GM12878 (cell line): ENCODE results near the gene STRA6. TPM values are rescaled to one million over a fixed set of nuclear protein-coding genes. Genes with fewer than 3 reads are reported as not detected.
A peak's percentile ranks its signal among the peaks of the same experiment; 100 is the strongest.

Experiments used
- ATAC-seq: fragments of 200-7000 bp; cut with Tn5 transposase; 3 replicates; pipeline ENCODE4 v1.9.1; 2020; ENCODE audit warnings: mild to moderate bottlenecking, moderate library complexity
- BruUV-seq: library from RNA; stranded (reverse); fragments of 400-500 nt; replicated peaks from 2 replicates; lab custom pipeline; 2021; lab: Mats Ljungman, UMichigan
- CTCF ChIA-PET: fragments of 300-600 bp; sonication (Branson Sonifier 250); formaldehyde crosslinking; extraction: SDS; loops from one replicate; lab custom pipeline; 2021; ENCODE audit warnings: inconsistent platforms; lab: Yijun Ruan, JAX
- POLR2A ChIA-PET: fragments of 350-600 bp; formaldehyde crosslinking; extraction: SDS; loops from one replicate; lab custom pipeline; 2021; ENCODE audit warnings: inconsistent platforms; lab: Charles Lee
- RAD21 ChIA-PET: fragments of 300-600 bp; sonication (Branson Sonifier 250); formaldehyde crosslinking; loops from one replicate; lab custom pipeline; 2023; ENCODE audit warnings: antibody characterized with exemption; ENCODE audit not compliant: unreplicated experiment; lab: Charles Lee
- SMC1A ChIA-PET: fragments of 300-600 bp; sonication (Branson Sonifier 250); formaldehyde crosslinking; loops from one replicate; lab custom pipeline; 2023; ENCODE audit not compliant: unreplicated experiment, uncharacterized antibody; lab: Charles Lee
- DNase-seq: peaks from one replicate; pipeline ENCODE4 v3.0.0-alpha.2; 2011; ENCODE audit warnings: low read depth, low spot score
- FAIRE-seq: peaks from 3 replicates; lab custom pipeline; 2011; peaks lifted over from hg19 to GRCh38; lab: Jason Lieb, UNC
- H2AFZ ChIP-seq: 2 replicates; pipeline ENCODE4 v1.6.0; 2011; ENCODE audit warnings: low read depth, low read length, control low read depth; ENCODE audit not compliant: control insufficient read depth
- H3K27ac ChIP-seq: 2 replicates; pipeline ENCODE4 v1.5.1; 2011; ENCODE audit warnings: control low read depth; ENCODE audit not compliant: control insufficient read depth, insufficient read depth
- H3K27me3 ChIP-seq, 2 experiments: replicated peaks in 1 of 2; 2 replicates each; pipeline versions ENCODE4 v1.6.0 to v1.6.1; 2011; ENCODE audit warnings: low read length in 1 of 2; ENCODE audit not compliant: control insufficient read depth in 2 of 2, insufficient read depth in 2 of 2
- H3K36me3 ChIP-seq, 2 experiments: 2 replicates each; pipeline ENCODE4 v1.5.1; 2011; ENCODE audit warnings: low read length in 1 of 2; ENCODE audit not compliant: control insufficient read depth in 2 of 2, insufficient read depth in 2 of 2
- H3K4me1 ChIP-seq: 2 replicates; pipeline ENCODE4 v1.6.1; 2011; ENCODE audit warnings: mild to moderate bottlenecking, low read length, moderate library complexity, mixed read lengths; ENCODE audit not compliant: control insufficient read depth, insufficient read depth
- H3K4me2 ChIP-seq: 2 replicates; pipeline ENCODE4 v1.6.0; 2011; ENCODE audit warnings: control low read depth; ENCODE audit not compliant: control insufficient read depth, insufficient read depth
- H3K4me3 ChIP-seq: fragments of 200-600 bp; sonication (generic); 2 replicates; pipeline ENCODE4 v1.5.1; 2016
- H3K79me2 ChIP-seq: 2 replicates; pipeline ENCODE4 v1.6.0; 2011; ENCODE audit warnings: low read length; ENCODE audit not compliant: control insufficient read depth, insufficient read depth
- H3K9ac ChIP-seq: 2 replicates; pipeline ENCODE4 v1.8.0; 2011; ENCODE audit warnings: low read length, control low read depth, mixed read lengths; ENCODE audit not compliant: control insufficient read depth, insufficient read depth
- H3K9me3 ChIP-seq: replicated peaks from 3 replicates; pipeline ENCODE4 v1.5.1; 2011; ENCODE audit warnings: mild to moderate bottlenecking, low read length; ENCODE audit not compliant: control insufficient read depth, insufficient read depth
- H4K20me1 ChIP-seq: 2 replicates; pipeline ENCODE4 v1.6.0; 2011; ENCODE audit not compliant: control insufficient read depth, insufficient read depth
- HCFC1 ChIP-seq: fragments of 150-350 bp; IDR thresholded peaks from 2 replicates; pipeline ENCODE4 v1.6.1; 2014; ENCODE audit warnings: low read length
- IKZF2 ChIP-seq, 2 experiments: fragments of 450-650 bp; IDR thresholded peaks; 2 replicates each; pipeline ENCODE4 v1.6.1; 2017; ENCODE audit warnings: mild to moderate bottlenecking in 2 of 2, moderate library complexity in 2 of 2
- KLF5 ChIP-seq: fragments of 450-650 bp; IDR thresholded peaks from 2 replicates; pipeline ENCODE4 v1.6.1; 2014; ENCODE audit warnings: mild to moderate bottlenecking; ENCODE audit not compliant: partially characterized antibody
- MYC ChIP-seq: IDR thresholded peaks from 2 replicates; pipeline ENCODE4 v1.6.1; 2011; ENCODE audit warnings: mild to moderate bottlenecking, low read length, moderate library complexity, inconsistent platforms; ENCODE audit not compliant: insufficient read depth, insufficient replicate concordance, insufficient read length, severe bottlenecking
- PBX3 ChIP-seq: IDR thresholded peaks from 2 replicates; pipeline ENCODE4 v1.6.1; 2011; ENCODE audit warnings: mild to moderate bottlenecking, low read depth, low read length, moderate library complexity; ENCODE audit not compliant: insufficient replicate concordance
- REST ChIP-seq: IDR thresholded peaks from 2 replicates; pipeline ENCODE4 v1.6.1; 2012; ENCODE audit warnings: mild to moderate bottlenecking, low read depth, low read length
- SPI1 ChIP-seq: IDR thresholded peaks from 2 replicates; pipeline ENCODE4 v1.6.1; 2011; ENCODE audit warnings: low read depth, mild to moderate bottlenecking, low read length, moderate library complexity, borderline replicate concordance; ENCODE audit not compliant: insufficient read depth
- TARDBP ChIP-seq: IDR thresholded peaks from 2 replicates; pipeline ENCODE4 v1.6.1; 2016; ENCODE audit warnings: borderline replicate concordance
- TCF3 ChIP-seq: IDR thresholded peaks from 2 replicates; pipeline ENCODE4 v1.6.1; 2012; ENCODE audit warnings: low read depth, mild to moderate bottlenecking, low read length, borderline replicate concordance; ENCODE audit not compliant: insufficient read depth
- ZNF24 ChIP-seq: fragments of 450-650 bp; IDR thresholded peaks from 2 replicates; pipeline ENCODE4 v1.6.1; 2017; ENCODE audit warnings: antibody characterized with exemption, mild to moderate bottlenecking
- WGBS: methylation state at CpG from one replicate; pipeline ENCODE4 v1.1.6; 2016; ENCODE audit warnings: low lambda C conversion rate; ENCODE audit not compliant: insufficient replicate concordance, insufficient coverage; ENCODE audit errors: missing lambda C conversion rate; 5-methylcytosine and 5-hydroxymethylcytosine counted together
- in situ Hi-C: fragments of 300-500 bp; cut with MboI; formaldehyde crosslinking; loops from 9 replicates; pipeline ENCODE4 v1.14.3; 2018; ENCODE audit warnings: mixed read lengths
- intact Hi-C: fragments of 100-400 bp; cut with micrococcal nuclease; formaldehyde crosslinking; loops from one replicate; pipeline ENCODE4 v1.14.2; 2022; ENCODE audit not compliant: unreplicated experiment
- polyA plus RNA-seq, 11 experiments: library from polyadenylated mRNA; depleted of rRNA in 4 of 11; unstranded in 6 of 11; stranded (reverse) in 5 of 11; fragments of >200 nt; fragmentation: Nextera tagmentation in 4 of 11; fragmentation: Illumina TruSeq in 1 of 11; extraction: Ambion mirVana in 4 of 11; extraction: Trizol in 1 of 11; gene quantifications; 1 replicate in 1 of 11; 2 replicates in 10 of 11; pipeline versions ENCODE4 v1.2.1 to v1.2.3, GENCODE V29; 2011 to 2016; ENCODE audit warnings: inconsistent platforms in 2 of 11, missing spikeins in 2 of 11, low read depth in 1 of 11
- total RNA-seq, 4 experiments: library from RNA; depleted of rRNA in 3 of 4; stranded (reverse); fragments of >200 nt in 3 of 4; fragmentation: Illumina TruSeq in 1 of 4; extraction: Trizol in 1 of 4; gene quantifications; 2 replicates each; pipeline versions ENCODE4 v1.2.1 to v1.2.3, GENCODE V29; 2013 to 2021

STRA6 gene
- total and polyA plus RNA-seq, 10 of the 15 experiments (the other 5 are each of a cell fraction or from before 2014, with no cell fraction given) = 0.31 to 10.8 (median 5.8) TPM

DNA sequence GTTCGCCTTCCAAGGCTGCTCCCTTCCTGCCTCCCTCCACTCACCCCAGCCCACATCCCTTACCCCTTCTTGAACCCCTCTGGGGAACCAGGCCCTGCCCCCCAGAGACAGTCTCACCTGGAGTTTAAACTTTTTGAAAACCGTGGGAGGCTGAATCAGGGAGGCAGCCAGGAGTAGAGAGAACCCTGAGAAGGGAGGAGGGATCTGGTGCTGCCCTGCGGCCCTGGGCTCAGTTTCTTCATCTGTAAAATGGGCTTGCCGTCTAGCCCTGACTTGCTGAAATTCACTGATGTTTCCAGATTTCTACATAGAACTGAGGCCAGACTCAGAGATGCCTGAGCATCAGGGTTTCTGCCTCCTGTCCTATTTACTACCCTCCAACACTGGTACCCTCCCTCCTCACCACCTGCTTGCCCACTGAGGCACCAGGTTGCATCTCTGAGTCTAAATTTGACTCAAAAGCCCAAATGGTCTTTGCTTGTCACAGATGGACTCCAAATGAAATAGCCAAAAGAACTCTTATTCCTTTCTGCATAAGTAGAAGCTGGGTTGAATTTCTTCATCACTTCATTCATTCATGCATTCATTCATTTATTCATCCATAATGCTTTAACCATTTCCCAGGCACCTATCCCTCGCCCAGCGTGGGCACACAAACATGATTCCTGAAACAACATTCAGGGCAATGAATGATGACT, 11.9 kb upstream of the STRA6 start:
- Histone ChIP-seq H3K4me3 (no peak overlapping the region), H3K4me1 (peaks cover 38% of the 10 kb centered on the region), H3K4me2 (no peak overlapping the region), H3K27ac (no peak overlapping the region), H3K36me3 (no peaks in the 10 kb centered on the region), H4K20me1 (no peaks in the 10 kb centered on the region), H2AFZ (no peak overlapping the region), H3K27me3 (no peaks in the 10 kb centered on the region), H3K9me3 (no peaks in the 10 kb centered on the region), H3K9ac (no peak overlapping the region), H3K79me2 (no peaks in the 10 kb centered on the region)
- ChIA-PET CTCF (no interaction called here), SMC1A (no interaction called here), RAD21 (no interaction called here), POLR2A (no interaction called here)
- no TSS peak for BruUV-seq
- no peak for FAIRE-seq
- no peak for ATAC-seq
- intact Hi-C loops = no loop called here
- no peak for DNase-seq
- TF ChIP-seq TARDBP (no peak), ZNF24 (0 out of 2 replicates have a peak, but pooled peaks have one; percentile 13)
- WGBS = 80% methylated on average over 6 of the region's 6 CpGs
- in situ Hi-C loops = no loop called here

GRCh38 chr15:74213858-74214284, 11.3 kb upstream of the STRA6 start:
- CTCF ChIA-PET = no interaction called here
- BruUV-seq = no TSS peak
- in situ Hi-C loops = no loop called here
- TF ChIP-seq SPI1 = no peak
- no peak for TF ChIP-seq PBX3
- no peak for TF ChIP-seq MYC
- TF ChIP-seq KLF5 = no peak
- no peak for TF ChIP-seq IKZF2 (IDR thresholded peaks at IDR 0.05)
- TF ChIP-seq REST = no peak
- TF ChIP-seq HCFC1 = no peak
- TF ChIP-seq TCF3 = no peak

More at GRCh38 chr15:74213858-74214284, 11.3 kb upstream of the STRA6 start:
- Histone ChIP-seq H3K27me3 (no peaks in the 10 kb centered on the region), H3K9ac (no peak overlapping the region), H3K36me3 (no peaks in the 10 kb centered on the region), H4K20me1 (no peaks in the 10 kb centered on the region), H3K27ac (no peak overlapping the region), H3K79me2 (no peaks in the 10 kb centered on the region), H3K4me2 (no peak overlapping the region), H2AFZ (no peak overlapping the region), H3K9me3 (no peaks in the 10 kb centered on the region), H3K4me1 (peaks cover 44% of the 10 kb centered on the region), H3K4me3 (no peak overlapping the region)
- 77% methylated on average over 7 of the region's 7 CpGs for WGBS
- DNase-seq (no peak), FAIRE-seq (no peak), ATAC-seq (no peak)
- intact Hi-C loops = no loop called here
- ChIA-PET POLR2A (no interaction called here), SMC1A (no interaction called here), RAD21 (no interaction called here)
